GM19193 (cell line): Measurements from ENCODE around the gene NT5M.

Experiments used
- POLR2A ChIP-seq: IDR thresholded peaks from 4 replicates; pipeline ENCODE4 v1.6.1; 2011; ENCODE audit not compliant: insufficient read depth, insufficient read length; ENCODE audit errors: extremely low read depth

NT5M gene

DNA sequence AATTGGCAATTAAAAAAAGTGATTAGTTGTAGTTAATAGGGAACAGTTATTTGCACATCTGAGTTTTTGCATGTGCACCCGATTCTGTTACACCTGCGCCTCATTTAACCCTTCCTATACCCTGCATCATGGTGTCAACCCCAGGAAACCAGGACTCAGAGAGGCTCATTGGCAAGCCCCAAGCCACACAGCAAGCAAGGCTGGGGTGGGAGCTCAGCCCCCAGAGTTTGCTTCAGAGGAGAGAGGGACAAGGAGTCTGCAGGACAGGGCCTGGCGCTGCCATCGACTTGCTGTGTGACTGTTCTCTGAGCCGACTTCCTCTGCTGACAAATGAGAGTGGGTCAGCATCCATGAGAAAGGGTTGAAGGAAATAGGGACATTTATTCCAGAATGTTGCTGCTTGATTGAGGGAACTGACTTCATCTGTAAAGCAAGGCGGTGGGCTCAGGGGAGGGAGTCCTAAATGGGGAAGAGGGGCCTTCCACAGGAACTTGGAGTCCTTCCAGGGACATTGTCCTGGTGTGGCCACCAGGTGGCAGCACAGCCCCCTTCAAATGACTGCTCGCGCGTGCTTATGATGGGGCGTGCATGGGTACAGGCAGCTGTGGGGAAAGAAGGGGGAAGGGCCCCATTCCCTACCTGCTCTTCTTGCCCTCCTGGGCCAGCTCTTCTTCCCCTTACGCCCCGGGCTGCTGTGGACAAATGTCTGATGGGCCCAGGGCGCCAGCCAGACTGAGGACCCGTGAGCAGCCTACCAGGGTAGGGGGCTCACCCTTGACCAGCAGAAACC is 51.6 kb downstream of the NT5M start:
- TF ChIP-seq POLR2A: no peak

DNA sequence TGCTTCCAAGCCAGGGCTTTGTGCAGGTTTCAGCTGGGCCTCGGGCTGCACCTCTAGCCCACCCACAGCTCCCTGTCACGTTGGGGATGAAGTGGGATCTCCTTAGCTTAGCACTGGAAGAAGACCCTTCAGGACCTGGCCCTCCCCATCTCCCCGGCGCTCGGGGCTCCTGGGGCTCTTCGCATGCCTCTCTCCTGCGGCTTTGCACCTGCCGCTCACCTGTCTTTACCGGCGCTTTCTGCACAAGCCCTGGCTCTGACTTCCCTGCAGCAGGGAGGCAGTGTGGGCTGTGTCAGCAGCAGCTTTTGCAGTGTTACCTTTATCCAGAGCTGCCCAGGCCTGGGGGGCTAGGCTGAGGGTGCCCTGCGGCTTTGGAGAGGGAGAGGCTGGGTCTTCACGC is 52.3 kb downstream of the NT5M start:
- no peak for TF ChIP-seq POLR2A

- TF ChIP-seq POLR2A: no peak
These were observed 53.2 kb downstream of the NT5M start for GRCh38 chr17:17356149-17356930.

- no peak for TF ChIP-seq POLR2A
These were observed 53.7 kb downstream of the NT5M start for GRCh38 chr17:17356931-17357270.

DNA sequence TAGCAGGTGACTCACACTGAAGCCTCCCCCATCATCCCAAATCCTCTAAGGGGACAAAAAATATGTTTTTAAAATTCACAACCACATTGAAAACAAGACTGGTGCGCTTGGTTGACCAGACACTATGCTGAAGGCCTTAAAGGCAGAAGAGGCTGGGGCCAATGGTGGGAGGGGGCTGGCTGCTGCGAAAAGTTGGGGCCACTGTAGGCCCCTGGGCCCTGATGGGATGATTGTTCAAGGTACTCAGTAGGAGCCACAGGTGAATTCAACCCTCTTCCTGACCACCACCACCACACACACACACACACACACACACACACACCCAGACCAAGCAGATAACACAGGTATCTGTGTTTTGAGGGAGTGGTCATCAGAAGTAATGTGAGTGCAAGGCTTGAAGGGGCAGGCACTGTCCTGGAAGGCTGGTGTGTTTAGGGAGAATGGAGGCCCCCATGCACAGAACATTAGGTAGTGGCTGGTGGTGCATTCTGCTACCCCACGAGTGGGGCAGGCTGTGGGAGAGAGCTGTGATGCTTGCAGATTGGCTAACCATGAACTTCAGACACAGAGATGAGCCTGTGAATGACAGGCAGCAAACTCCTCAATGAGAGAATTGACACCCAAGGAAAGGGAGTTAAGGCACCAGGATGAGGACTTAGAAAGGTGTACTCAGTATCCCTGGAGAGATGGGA is 55.0 kb downstream of the NT5M start:
- TF ChIP-seq POLR2A: no peak

- TF ChIP-seq POLR2A: no peak
These were observed 55.7 kb downstream of the NT5M start for GRCh38 chr17:17358866-17359265.

GRCh38 chr17:17359271-17359670 is 56.1 kb downstream of the NT5M start:
- TF ChIP-seq POLR2A: no peak

DNA sequence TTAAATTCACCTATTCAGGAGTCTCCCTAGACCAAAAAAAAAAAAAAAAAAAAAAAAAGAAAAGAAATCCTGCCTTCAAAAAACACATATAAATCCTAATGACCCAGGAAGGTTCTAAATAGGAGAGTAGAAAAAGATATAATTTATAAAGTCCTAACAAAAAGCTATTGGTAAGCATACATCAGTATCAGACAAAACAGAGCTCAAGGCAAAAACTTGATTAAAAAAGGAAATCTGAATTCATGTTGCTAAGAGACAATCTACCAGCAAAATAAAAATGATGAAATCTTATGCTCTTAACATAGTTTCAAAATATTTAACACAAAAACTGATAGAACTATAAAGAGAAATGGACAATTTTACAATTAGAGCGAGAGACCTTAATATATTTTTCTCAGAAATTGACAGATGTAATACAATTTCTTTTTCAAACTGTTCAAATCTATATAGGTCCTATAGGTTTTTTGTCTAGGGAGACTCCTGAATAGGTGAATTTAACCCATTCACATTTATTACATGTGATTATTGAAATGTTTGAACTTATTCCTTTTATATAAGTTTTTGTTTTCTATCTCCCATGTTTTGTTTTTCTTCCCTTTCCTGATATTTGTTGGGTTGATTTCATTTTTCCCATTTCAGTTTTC is 57.0 kb downstream of the NT5M start:
- TF ChIP-seq POLR2A: no peak

- TF ChIP-seq POLR2A: no peak
These were observed 58.3 kb downstream of the NT5M start for GRCh38 chr17:17361543-17361866.

- no peak for TF ChIP-seq POLR2A
These were observed 58.8 kb downstream of the NT5M start for GRCh38 chr17:17361867-17362539.

DNA sequence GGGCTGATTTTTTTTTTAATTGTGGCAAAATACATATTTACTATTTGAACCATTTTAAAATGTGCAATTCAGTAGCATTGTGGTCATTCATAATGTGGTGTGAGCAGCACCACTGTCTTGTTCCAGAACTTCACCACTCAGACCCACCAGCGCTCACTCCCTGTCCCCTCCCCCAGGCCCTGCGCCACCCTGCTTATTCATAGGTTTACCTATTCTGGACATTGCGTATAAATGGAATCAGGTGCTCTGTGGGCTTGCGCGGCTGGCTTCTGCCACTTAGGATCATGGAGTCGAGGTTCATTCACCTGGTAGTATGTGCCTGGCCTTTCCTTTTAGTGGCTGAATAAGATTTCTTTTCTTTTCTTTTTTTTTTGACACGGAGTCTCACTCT is 59.4 kb downstream of the NT5M start:
- TF ChIP-seq POLR2A: no peak

GRCh38 chr17:17363638-17364337 is 60.6 kb downstream of the NT5M start:
- TF ChIP-seq POLR2A: no peak

DNA sequence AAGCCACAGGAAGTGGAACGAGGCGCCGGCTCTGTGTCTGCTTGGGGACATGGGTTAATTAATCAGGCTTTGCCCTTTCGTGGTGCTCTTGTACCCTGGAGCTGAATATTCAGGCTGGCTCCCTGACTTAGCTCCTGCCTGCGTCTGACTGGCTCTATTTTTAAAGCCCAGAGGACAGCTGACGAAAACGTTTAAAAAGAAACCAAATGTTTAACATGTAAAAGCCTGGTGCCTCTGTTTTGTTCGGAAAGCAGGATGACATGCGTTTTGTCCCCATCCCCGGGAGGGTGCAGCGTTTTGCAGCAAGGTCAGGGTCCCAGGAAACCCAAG is 61.1 kb downstream of the NT5M start:
- TF ChIP-seq POLR2A: no peak

- TF ChIP-seq POLR2A: no peak
These were observed 62.4 kb downstream of the NT5M start for GRCh38 chr17:17365476-17366110.
